H1 (cell line): ENCODE data around the gene CCSER2. TPM values are rescaled to one million over a fixed set of nuclear protein-coding genes. Genes with fewer than 3 reads are reported as not detected.

ENCODE experiments used
- CTCF ChIA-PET: fragments of 300-600 bp; sonication (Branson Sonifier 250); formaldehyde crosslinking; loops from one replicate; lab custom pipeline; 2021; ENCODE audit not compliant: partially characterized antibody; lab: Charles Lee
- POLR2A ChIA-PET: fragments of 300-600 bp; sonication (Branson Sonifier 250); formaldehyde crosslinking; loops from one replicate; lab custom pipeline; 2021; ENCODE audit warnings: inconsistent platforms; ENCODE audit not compliant: partially characterized antibody; lab: Charles Lee
- DNase-seq, 2 experiments: peaks; one replicate each; pipeline versions ENCODE4 v3.0.0 to v3.0.0-alpha.2; 2010 to 2022; ENCODE audit warnings: low spot score in 2 of 2, low read depth in 1 of 2, mixed read lengths in 1 of 2
- FAIRE-seq: peaks from 2 replicates; lab custom pipeline; 2011; peaks lifted over from hg19 to GRCh38; lab: Jason Lieb, UNC
- H2AFZ ChIP-seq: 2 replicates; pipeline ENCODE4 v1.8.1; 2012; ENCODE audit warnings: low read length, inconsistent platforms
- H2AK5ac ChIP-seq: 2 replicates; pipeline ENCODE4 v1.6.1; 2013; ENCODE audit warnings: low read depth, low read length
- H2BK120ac ChIP-seq: replicated peaks from 2 replicates; pipeline ENCODE3; 2013; ENCODE audit warnings: low read depth, low read length, inconsistent platforms
- H2BK12ac ChIP-seq: 2 replicates; pipeline ENCODE4 v1.6.1; 2013; ENCODE audit warnings: low read depth, low read length
- H2BK15ac ChIP-seq: 2 replicates; pipeline ENCODE4 v1.6.1; 2013; ENCODE audit warnings: low read length
- H2BK20ac ChIP-seq: 2 replicates; pipeline ENCODE4 v1.6.1; 2013; ENCODE audit warnings: low read length
- H2BK5ac ChIP-seq: 2 replicates; pipeline ENCODE4 v1.6.1; 2013; ENCODE audit warnings: low read depth, low read length
- H3K14ac ChIP-seq: 2 replicates; pipeline ENCODE4 v1.6.1; 2013; ENCODE audit warnings: inconsistent platforms; ENCODE audit not compliant: insufficient read length
- H3K18ac ChIP-seq: 2 replicates; pipeline ENCODE4 v1.6.1; 2013; ENCODE audit warnings: low read length; ENCODE audit errors: extremely low read depth
- H3K23ac ChIP-seq: 2 replicates; pipeline ENCODE4 v1.6.1; 2013; ENCODE audit warnings: inconsistent platforms; ENCODE audit not compliant: insufficient read length
- H3K23me2 ChIP-seq: 2 replicates; pipeline ENCODE4 v1.6.1; 2013; ENCODE audit warnings: low read depth, low read length
- H3K27ac ChIP-seq: 2 replicates; pipeline ENCODE4 v1.6.1; 2011; ENCODE audit warnings: low read depth, low read length, inconsistent platforms
- H3K27me3 ChIP-seq, 4 experiments: replicated peaks in 1 of 4; 1 replicate in 1 of 4; 2 replicates in 3 of 4; pipeline versions ENCODE4 v1.6.1 to v1.8.1; 2011 to 2013; ENCODE audit warnings: low read length in 3 of 4, mild to moderate bottlenecking in 3 of 4, inconsistent platforms in 2 of 4, mixed read lengths in 2 of 4, moderate library complexity in 1 of 4; ENCODE audit not compliant: control insufficient read depth in 3 of 4, insufficient read depth in 3 of 4; ENCODE audit errors: extremely low read depth in 1 of 4
- H3K36me3 ChIP-seq, 4 experiments: 2 replicates each; pipeline versions ENCODE4 v1.6.1 to v1.8.1; 2011 to 2013; ENCODE audit warnings: mild to moderate bottlenecking in 4 of 4, low read length in 3 of 4, moderate library complexity in 2 of 4, control low read depth in 1 of 4, inconsistent platforms in 1 of 4; ENCODE audit not compliant: insufficient read depth in 4 of 4, control insufficient read depth in 2 of 4
- H3K4ac ChIP-seq: replicated peaks from 2 replicates; pipeline ENCODE3; 2013; ENCODE audit warnings: low read length, low read depth, mixed read lengths, inconsistent platforms; ENCODE audit not compliant: insufficient read length
- H3K4me1 ChIP-seq, 4 experiments: replicated peaks in 1 of 4; 1 replicate in 1 of 4; 2 replicates in 3 of 4; pipeline versions ENCODE4 v1.6.1 to v1.8.1; 2011 to 2013; ENCODE audit warnings: low read length in 3 of 4, inconsistent platforms in 2 of 4, mixed read lengths in 1 of 4; ENCODE audit not compliant: insufficient read depth in 4 of 4, control insufficient read depth in 3 of 4
- H3K4me2 ChIP-seq, 2 experiments: 2 replicates each; pipeline versions ENCODE4 v1.6.1 to v1.8.1; 2011 to 2013; ENCODE audit warnings: low read depth in 2 of 2, low read length in 2 of 2, control low read depth in 1 of 2, inconsistent platforms in 1 of 2, mild to moderate bottlenecking in 1 of 2; ENCODE audit not compliant: insufficient read depth in 1 of 2
- H3K4me3 ChIP-seq, 4 experiments: fragments of 200-600, 300-600 bp in 1 of 4; sonication (generic), shearing (Covaris generic), sonication (Bioruptor Twin) in 1 of 4; 2 replicates each; pipeline versions ENCODE4 v1.5.1 to v1.8.1; 2011 to 2016; ENCODE audit warnings: low read length in 4 of 4, low read depth in 3 of 4, control low read depth in 2 of 4, inconsistent platforms in 2 of 4, mild to moderate bottlenecking in 2 of 4, mixed read lengths in 1 of 4, moderate library complexity in 1 of 4; ENCODE audit not compliant: insufficient read depth in 2 of 4; ENCODE audit errors: extremely low read depth in 1 of 4
- H3K56ac ChIP-seq: replicated peaks from 2 replicates; pipeline ENCODE3; 2013; ENCODE audit warnings: low read depth, mild to moderate bottlenecking, mixed read lengths, low read length, inconsistent platforms; ENCODE audit not compliant: insufficient read length
- H3K79me1 ChIP-seq: 2 replicates; pipeline ENCODE4 v1.6.1; 2013; ENCODE audit warnings: low read depth, low read length, control low read depth
- H3K79me2 ChIP-seq, 2 experiments: 2 replicates each; pipeline versions ENCODE4 v1.6.1 to v1.8.1; 2012 to 2013; ENCODE audit warnings: low read length in 2 of 2, mild to moderate bottlenecking in 2 of 2, inconsistent platforms in 1 of 2; ENCODE audit not compliant: insufficient read depth in 2 of 2, control insufficient read depth in 1 of 2
- H3K9ac ChIP-seq, 4 experiments: replicated peaks in 1 of 4; 1 replicate in 1 of 4; 2 replicates in 3 of 4; pipeline versions ENCODE4 v1.6.1 to v1.8.1; 2011 to 2013; ENCODE audit warnings: low read depth in 3 of 4, low read length in 3 of 4, control low read depth in 2 of 4, mild to moderate bottlenecking in 2 of 4, moderate library complexity in 2 of 4, inconsistent platforms in 1 of 4; ENCODE audit errors: extremely low read depth in 1 of 4
- H3K9me3 ChIP-seq, 2 experiments: 2 replicates each; pipeline versions ENCODE4 v1.6.1 to v1.8.1; 2012 to 2013; ENCODE audit warnings: mild to moderate bottlenecking in 2 of 2, moderate library complexity in 2 of 2, control low read depth in 1 of 2, inconsistent platforms in 1 of 2, low read depth in 1 of 2, low read length in 1 of 2, mixed read lengths in 1 of 2; ENCODE audit not compliant: insufficient read depth in 2 of 2
- H4K20me1 ChIP-seq, 2 experiments: replicated peaks in 1 of 2; 2 replicates each; pipeline versions ENCODE3 to v1.8.1; 2011 to 2013; ENCODE audit warnings: inconsistent platforms in 2 of 2, low read length in 2 of 2, mild to moderate bottlenecking in 1 of 2; ENCODE audit not compliant: insufficient read depth in 2 of 2, control insufficient read depth in 1 of 2
- H4K5ac ChIP-seq: 2 replicates; pipeline ENCODE4 v1.6.1; 2013; ENCODE audit warnings: low read length, low read depth, mixed read lengths, inconsistent platforms; ENCODE audit not compliant: insufficient read length
- H4K8ac ChIP-seq: 2 replicates; pipeline ENCODE4 v1.8.0; 2013; ENCODE audit warnings: mild to moderate bottlenecking, moderate library complexity, low read length, inconsistent platforms; ENCODE audit not compliant: insufficient read depth; ENCODE audit errors: extremely low read depth
- H4K91ac ChIP-seq: replicated peaks from 2 replicates; pipeline ENCODE3; 2013; ENCODE audit warnings: low read length, mixed read lengths, inconsistent platforms; ENCODE audit not compliant: insufficient read length
- BCL11A ChIP-seq, 2 experiments: IDR thresholded peaks; one replicate each; pipeline ENCODE4 v1.6.1; 2011; ENCODE audit warnings: low read depth in 2 of 2, low read length in 2 of 2, mild to moderate bottlenecking in 2 of 2
- CBX5 ChIP-seq: fragments of 300-800, 300-1000 bp; sonication (generic); IDR thresholded peaks from 2 replicates; pipeline ENCODE4 v1.7.1; 2016; ENCODE audit warnings: antibody characterized with exemption, low read length, low read depth
- CHD2 ChIP-seq: IDR thresholded peaks from 2 replicates; pipeline ENCODE4 v1.6.1; 2012; ENCODE audit warnings: low read length, improper control_type of control experiment
- SP1 ChIP-seq: IDR thresholded peaks from 2 replicates; pipeline ENCODE4 v1.6.1; 2011; ENCODE audit warnings: low read depth, low read length
- SRF ChIP-seq: IDR thresholded peaks from 2 replicates; pipeline ENCODE4 v1.6.1; 2011; ENCODE audit warnings: mild to moderate bottlenecking, low read depth, low read length, moderate library complexity
- USF2 ChIP-seq: IDR thresholded peaks from 2 replicates; pipeline ENCODE4 v1.6.1; 2011; ENCODE audit warnings: low read length, improper control_type of control experiment
- WGBS, 2 experiments: shearing (Covaris generic) in 1 of 2; methylation state at CpG; one replicate each; pipeline versions ENCODE4 v1.1.6 to v1.1.7; 2013 to 2015; ENCODE audit warnings: low lambda C conversion rate in 2 of 2, mixed read lengths in 2 of 2, inconsistent platforms in 1 of 2, low coverage in 1 of 2, missing lambda C conversion rate in 1 of 2; ENCODE audit not compliant: insufficient replicate concordance in 2 of 2, insufficient coverage in 1 of 2, insufficient read length in 1 of 2; ENCODE audit errors: extremely low coverage in 1 of 2, missing lambda C conversion rate in 1 of 2; 5-methylcytosine and 5-hydroxymethylcytosine counted together
- polyA plus RNA-seq, 7 experiments: library from polyadenylated mRNA; depleted of rRNA in 3 of 7; stranded (reverse) in 5 of 7; unstranded in 2 of 7; fragments of >200 nt in 5 of 7; fragments of 200-250 nt in 2 of 7; gene quantifications; 1 replicate in 5 of 7; 2 replicates in 1 of 7; 4 replicates in 1 of 7; pipeline versions ENCODE4 v1.2.1 to v1.2.3, GENCODE V29; 2011 to 2013; ENCODE audit warnings: missing spikeins in 2 of 7, mixed read lengths in 2 of 7
- total RNA-seq: library from RNA; stranded (reverse); fragmentation: NEBNext Ultra II Directional; extraction: Animal tissue kit (Norgen Biotek cat#: 25700); gene quantifications from 2 replicates; pipeline ENCODE4 v1.2.1, GENCODE V29; 2021

Gene CCSER2
- total and polyA plus RNA-seq, 2 of the 8 experiments (the other 6 are each of a cell fraction or from before 2014, with no cell fraction given) = 6.9 to 30.5 TPM

- Histone ChIP-seq H3K4me3 (no peak overlapping the region), H3K23ac (no peak overlapping the region), H2BK5ac (no peak overlapping the region), H3K4me2 (no peak overlapping the region), H2BK20ac (no peak overlapping the region), H3K79me2 (no peaks in the 10 kb centered on the region), H4K20me1 (no peaks in the 10 kb centered on the region), H2BK12ac (no peak overlapping the region), H2AK5ac (no peak overlapping the region), H3K18ac (no peak overlapping the region), H4K5ac (no peak overlapping the region), H3K23me2 (no peaks in the 10 kb centered on the region), H2BK15ac (no peak overlapping the region), H3K79me1 (no peaks in the 10 kb centered on the region), H3K56ac (no peak overlapping the region), H2AFZ (no peak overlapping the region), H4K8ac (no peak overlapping the region), H3K14ac (no peak overlapping the region), H3K27me3 (no peaks in the 10 kb centered on the region), H3K27ac (no peak overlapping the region), H3K9me3 (no peaks in the 10 kb centered on the region; a peak in 1 of 4 replicates), H2BK120ac (no peak overlapping the region), H3K9ac (no peak overlapping the region), H3K4me1 (peaks cover 0 to 5% (median 0%) of the 10 kb centered on the region in 4 experiments; a peak in 1 of 7 replicates), H3K36me3 (no peaks in the 10 kb centered on the region), H4K91ac (no peak overlapping the region), H3K4ac (no peak overlapping the region)
- no peak for FAIRE-seq
- ChIA-PET CTCF (no interaction called here), POLR2A (no interaction called here)
- DNase-seq = no peak
- TF ChIP-seq SP1 = no peak
- no peak for TF ChIP-seq CHD2
- no peak for TF ChIP-seq BCL11A (IDR thresholded peaks at IDR 0.05; ENCODE audit: low read depth in 2 of 2, low read length in 2 of 2)
- TF ChIP-seq USF2 = no peak
- no peak for TF ChIP-seq SRF
- no peak for TF ChIP-seq CBX5
- WGBS, 2 experiments = 75% methylated on average over 3 of the region's 3 CpGs; no CpG with 5 or more reads in 1 of the 2 experiments
Observed at GRCh38 chr10:84499846-84500245, 171.5 kb downstream of the CCSER2 start.
